Measurements from ENCODE around the gene TMEM266.

DNA sequence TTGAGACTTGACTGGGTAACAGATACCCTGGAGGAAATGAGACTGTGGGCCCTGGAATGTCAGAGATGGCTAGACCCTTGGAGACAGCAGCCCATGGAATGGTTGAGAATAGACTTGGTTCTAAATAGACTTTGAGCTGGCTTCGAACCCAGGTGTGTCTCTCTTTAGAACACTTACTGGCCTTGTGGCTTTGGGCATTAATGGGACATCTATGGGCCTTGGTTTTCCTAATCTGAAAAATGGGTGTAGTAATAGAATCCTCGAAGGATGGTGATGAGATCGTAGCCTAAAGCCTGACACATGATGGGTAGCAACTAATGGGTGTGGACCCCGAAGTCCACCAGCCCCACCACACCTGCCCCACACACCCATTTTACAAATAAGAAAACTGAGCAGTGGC is 119.2 kb downstream of the TMEM266 start:
- TF ChIP-seq, protein P1, sequence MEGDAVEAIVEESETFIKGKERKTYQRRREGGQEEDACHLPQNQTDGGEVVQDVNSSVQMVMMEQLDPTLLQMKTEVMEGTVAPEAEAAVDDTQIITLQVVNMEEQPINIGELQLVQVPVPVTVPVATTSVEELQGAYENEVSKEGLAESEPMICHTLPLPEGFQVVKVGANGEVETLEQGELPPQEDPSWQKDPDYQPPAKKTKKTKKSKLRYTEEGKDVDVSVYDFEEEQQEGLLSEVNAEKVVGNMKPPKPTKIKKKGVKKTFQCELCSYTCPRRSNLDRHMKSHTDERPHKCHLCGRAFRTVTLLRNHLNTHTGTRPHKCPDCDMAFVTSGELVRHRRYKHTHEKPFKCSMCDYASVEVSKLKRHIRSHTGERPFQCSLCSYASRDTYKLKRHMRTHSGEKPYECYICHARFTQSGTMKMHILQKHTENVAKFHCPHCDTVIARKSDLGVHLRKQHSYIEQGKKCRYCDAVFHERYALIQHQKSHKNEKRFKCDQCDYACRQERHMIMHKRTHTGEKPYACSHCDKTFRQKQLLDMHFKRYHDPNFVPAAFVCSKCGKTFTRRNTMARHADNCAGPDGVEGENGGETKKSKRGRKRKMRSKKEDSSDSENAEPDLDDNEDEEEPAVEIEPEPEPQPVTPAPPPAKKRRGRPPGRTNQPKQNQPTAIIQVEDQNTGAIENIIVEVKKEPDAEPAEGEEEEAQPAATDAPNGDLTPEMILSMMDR (IDR thresholded peaks at IDR 0.05; ENCODE audit: insufficient read depth, low read length, poor library complexity, severe bottlenecking): no peak
- TF ChIP-seq EZH2phosphoT487 (conservative IDR thresholded peaks at IDR 0.05; ENCODE audit: low read length): no peak
